HL-60 (cell line): ENCODE measurements around the gene PNMT.

Experiments used
- DNase-seq, 2 experiments: peaks; one replicate each; pipeline ENCODE4 v3.0.0-alpha.2; 2010 to 2020; ENCODE audit warnings: low read depth in 1 of 2, low spot score in 1 of 2
- H3K27ac ChIP-seq: fragments of 250-450 bp; sonication (Bioruptor Pico); replicated peaks from 2 replicates; pipeline ENCODE4 v1.5.1; 2020; ENCODE audit warnings: mild to moderate bottlenecking, moderate library complexity
- H3K27me3 ChIP-seq: fragments of 250-450 bp; sonication (Bioruptor Pico); 2 replicates; pipeline ENCODE4 v1.5.1; 2021; ENCODE audit warnings: mild to moderate bottlenecking, moderate library complexity; ENCODE audit not compliant: insufficient read depth, poor library complexity, severe bottlenecking
- H3K4me3 ChIP-seq: replicated peaks from 2 replicates; pipeline ENCODE4 v1.5.1; 2011; ENCODE audit warnings: mild to moderate bottlenecking, control low read depth, low read length; ENCODE audit not compliant: insufficient read depth
- CTCF ChIP-seq: IDR thresholded peaks from one replicate; pipeline ENCODE4 v1.5.1; 2011; ENCODE audit warnings: low read length, control low read depth, inconsistent platforms; ENCODE audit not compliant: insufficient read depth
- GABPA ChIP-seq: IDR thresholded peaks from 2 replicates; pipeline ENCODE4 v1.6.1; 2012; ENCODE audit warnings: low read depth
- POLR2AphosphoS5 ChIP-seq: IDR thresholded peaks from 2 replicates; pipeline ENCODE4 v1.6.1; 2012; ENCODE audit warnings: low read depth
- REST ChIP-seq: IDR thresholded peaks from 2 replicates; pipeline ENCODE4 v1.6.1; 2012; ENCODE audit warnings: low read depth; ENCODE audit not compliant: insufficient replicate concordance
- SPI1 ChIP-seq: IDR thresholded peaks from 2 replicates; pipeline ENCODE4 v1.6.1; 2012; ENCODE audit warnings: low read depth, mild to moderate bottlenecking, borderline replicate concordance

Gene PNMT

GRCh38 chr17:39688945-39689344 is 20.7 kb downstream of the PNMT start:
- TF ChIP-seq SPI1 (no peak), GABPA (no peak), POLR2AphosphoS5 (no peak), CTCF (no peak), REST (no peak)
- H3K4me3 ChIP-seq: no peak overlapping the region
- H3K27me3 ChIP-seq: no peaks in the 10 kb centered on the region
- no peak for DNase-seq
- H3K27ac ChIP-seq: no peak overlapping the region

- DNase-seq: no peak
- peaks cover 2% of the 10 kb centered on the region for H3K27me3 ChIP-seq
- no peak overlapping the region for H3K27ac ChIP-seq
- no peak for TF ChIP-seq CTCF
- no peak for TF ChIP-seq POLR2AphosphoS5
- TF ChIP-seq GABPA: no peak
- TF ChIP-seq SPI1: no peak
- TF ChIP-seq REST: no peak
- no peak overlapping the region for H3K4me3 ChIP-seq
Measured at GRCh38 chr17:39694593-39694992, 26.3 kb downstream of the PNMT start.

- H3K27me3 ChIP-seq: peaks cover 2% of the 10 kb centered on the region
Measured at GRCh38 chr17:39695089-39695474, 26.8 kb downstream of the PNMT start.

More at GRCh38 chr17:39695089-39695474, 26.8 kb downstream of the PNMT start:
- TF ChIP-seq GABPA: no peak
- TF ChIP-seq REST: no peak
- TF ChIP-seq SPI1: no peak
- no peak for TF ChIP-seq CTCF
- no peak for TF ChIP-seq POLR2AphosphoS5
- H3K4me3 ChIP-seq: no peak overlapping the region
- DNase-seq: no peak
- no peak overlapping the region for H3K27ac ChIP-seq
